ENCODE measurements around the gene CHD5. TPM values are rescaled to one million over a fixed set of nuclear protein-coding genes. Genes with fewer than 3 reads are reported as not detected.

The CHD5 gene
- polyA plus RNA-seq, 1 donor (not counting 4 experiments of a cell fraction or from before 2014, with no cell fraction given): 0.07 TPM

GRCh38 chr1:6185151-6185550 lies 5.0 kb upstream of the CHD5 start:
- no peak overlapping the region for H3K9ac ChIP-seq (ENCODE audit: control insufficient read depth, extremely low read depth, insufficient read depth, low read length)
- peaks cover 38% of the 10 kb centered on the region for H4K20me1 ChIP-seq (ENCODE audit: control insufficient read depth, extremely low read depth, insufficient read depth, low read length)
- peaks cover 5% of the 10 kb centered on the region for H3K9me1 ChIP-seq (ENCODE audit: control insufficient read depth, extremely low read depth, insufficient read depth, low read length)
- H3K4me1 ChIP-seq (ENCODE audit: control insufficient read depth, extremely low read depth, insufficient read depth, low read length): peaks cover 16% of the 10 kb centered on the region
- TF ChIP-seq, protein P1, sequence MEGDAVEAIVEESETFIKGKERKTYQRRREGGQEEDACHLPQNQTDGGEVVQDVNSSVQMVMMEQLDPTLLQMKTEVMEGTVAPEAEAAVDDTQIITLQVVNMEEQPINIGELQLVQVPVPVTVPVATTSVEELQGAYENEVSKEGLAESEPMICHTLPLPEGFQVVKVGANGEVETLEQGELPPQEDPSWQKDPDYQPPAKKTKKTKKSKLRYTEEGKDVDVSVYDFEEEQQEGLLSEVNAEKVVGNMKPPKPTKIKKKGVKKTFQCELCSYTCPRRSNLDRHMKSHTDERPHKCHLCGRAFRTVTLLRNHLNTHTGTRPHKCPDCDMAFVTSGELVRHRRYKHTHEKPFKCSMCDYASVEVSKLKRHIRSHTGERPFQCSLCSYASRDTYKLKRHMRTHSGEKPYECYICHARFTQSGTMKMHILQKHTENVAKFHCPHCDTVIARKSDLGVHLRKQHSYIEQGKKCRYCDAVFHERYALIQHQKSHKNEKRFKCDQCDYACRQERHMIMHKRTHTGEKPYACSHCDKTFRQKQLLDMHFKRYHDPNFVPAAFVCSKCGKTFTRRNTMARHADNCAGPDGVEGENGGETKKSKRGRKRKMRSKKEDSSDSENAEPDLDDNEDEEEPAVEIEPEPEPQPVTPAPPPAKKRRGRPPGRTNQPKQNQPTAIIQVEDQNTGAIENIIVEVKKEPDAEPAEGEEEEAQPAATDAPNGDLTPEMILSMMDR (optimal IDR thresholded peaks at IDR 0.05 in 1 of 3, IDR thresholded peaks at IDR 0.05 in 1 of 3, conservative IDR thresholded peaks at IDR 0.05 in 1 of 3; ENCODE audit: extremely low read depth in 1 of 3, insufficient read depth in 2 of 3, low read length in 3 of 3): no peak
- no peak for TF ChIP-seq EZH2 (IDR thresholded peaks at IDR 0.05; ENCODE audit: low read length)
- no peak overlapping the region for H3K27ac ChIP-seq (ENCODE audit: control insufficient read depth, insufficient read depth, low read length)
- FAIRE-seq: peak; percentile 56
- DNase-seq (ENCODE audit: low read depth, low spot score): no peak
- H3K9me3 ChIP-seq (ENCODE audit: control insufficient read depth, low read depth, low read length): no peaks in the 10 kb centered on the region
- H3K4me2 ChIP-seq (ENCODE audit: control insufficient read depth, extremely low read depth, insufficient read depth, low read depth, low read length): no peak overlapping the region
- H3K79me2 ChIP-seq (ENCODE audit: control insufficient read depth, insufficient read depth, low read length): peaks cover 26% of the 10 kb centered on the region
- no peak overlapping the region for H2AFZ ChIP-seq (ENCODE audit: control insufficient read depth, low read length)
- dilution Hi-C loops (cut with MboI; ENCODE audit: extremely low pct_ligation_motif_present, low sequenced_read_pairs): no loop called here
- no peak overlapping the region for H3K4me3 ChIP-seq (ENCODE audit: control insufficient read depth in 2 of 3, extremely low read depth in 1 of 3, insufficient read depth in 2 of 3, low read depth in 1 of 3, low read length in 3 of 3)
- peaks cover 12 to 13% of the 10 kb centered on the region in 2 experiments for H3K36me3 ChIP-seq (ENCODE audit: control insufficient read depth in 2 of 2, extremely low read depth in 1 of 2, insufficient read depth in 2 of 2, low read length in 2 of 2)
- peaks cover 20% of the 10 kb centered on the region for H3K27me3 ChIP-seq (ENCODE audit: control insufficient read depth, extremely low read depth, insufficient read depth, low read length)

GRCh38 chr1:6184083-6184783 lies 4.1 kb upstream of the CHD5 start:
- Histone ChIP-seq H3K9me1 (ENCODE audit: control insufficient read depth, extremely low read depth, insufficient read depth, low read length) (peaks cover 5% of the 10 kb centered on the region), H3K9ac (ENCODE audit: control insufficient read depth, extremely low read depth, insufficient read depth, low read length) (no peak overlapping the region), H3K9me3 (ENCODE audit: control insufficient read depth, low read depth, low read length) (no peaks in the 10 kb centered on the region), H2AFZ (ENCODE audit: control insufficient read depth, low read length) (no peak overlapping the region), H3K27me3 (ENCODE audit: control insufficient read depth, extremely low read depth, insufficient read depth, low read length) (peaks cover 23% of the 10 kb centered on the region), H3K27ac (ENCODE audit: control insufficient read depth, insufficient read depth, low read length) (no peak overlapping the region), H3K4me1 (ENCODE audit: control insufficient read depth, extremely low read depth, insufficient read depth, low read length) (peaks cover 16% of the 10 kb centered on the region), H3K79me2 (ENCODE audit: control insufficient read depth, insufficient read depth, low read length) (peaks cover 20% of the 10 kb centered on the region), H3K4me3 (ENCODE audit: control insufficient read depth in 2 of 3, extremely low read depth in 1 of 3, insufficient read depth in 2 of 3, low read depth in 1 of 3, low read length in 3 of 3) (no peak overlapping the region), H3K4me2 (ENCODE audit: control insufficient read depth, extremely low read depth, insufficient read depth, low read depth, low read length) (no peak overlapping the region), H4K20me1 (ENCODE audit: control insufficient read depth, extremely low read depth, insufficient read depth, low read length) (peaks cover 34% of the 10 kb centered on the region), H3K36me3 (ENCODE audit: control insufficient read depth in 2 of 2, extremely low read depth in 1 of 2, insufficient read depth in 2 of 2, low read length in 2 of 2) (peaks cover 9 to 10% of the 10 kb centered on the region in 2 experiments)
- TF ChIP-seq, protein P1 (optimal IDR thresholded peaks at IDR 0.05 in 1 of 3, IDR thresholded peaks at IDR 0.05 in 1 of 3, conservative IDR thresholded peaks at IDR 0.05 in 1 of 3; ENCODE audit: extremely low read depth in 1 of 3, insufficient read depth in 2 of 3, low read length in 3 of 3): no peak
- TF ChIP-seq EZH2 (IDR thresholded peaks at IDR 0.05; ENCODE audit: low read length): no peak
- FAIRE-seq (no peak), DNase-seq (ENCODE audit: low read depth, low spot score) (no peak)
- dilution Hi-C loops (cut with MboI; ENCODE audit: extremely low pct_ligation_motif_present, low sequenced_read_pairs): no loop called here

All from keratinocyte (primary cell).